ENCODE data around the gene UXT. TPM values are rescaled to one million over a fixed set of nuclear protein-coding genes. Genes with fewer than 3 reads are reported as not detected.

The UXT gene
- total RNA-seq, 2 experiments from 2014 or later, result 187 to 192 TPM

DNA sequence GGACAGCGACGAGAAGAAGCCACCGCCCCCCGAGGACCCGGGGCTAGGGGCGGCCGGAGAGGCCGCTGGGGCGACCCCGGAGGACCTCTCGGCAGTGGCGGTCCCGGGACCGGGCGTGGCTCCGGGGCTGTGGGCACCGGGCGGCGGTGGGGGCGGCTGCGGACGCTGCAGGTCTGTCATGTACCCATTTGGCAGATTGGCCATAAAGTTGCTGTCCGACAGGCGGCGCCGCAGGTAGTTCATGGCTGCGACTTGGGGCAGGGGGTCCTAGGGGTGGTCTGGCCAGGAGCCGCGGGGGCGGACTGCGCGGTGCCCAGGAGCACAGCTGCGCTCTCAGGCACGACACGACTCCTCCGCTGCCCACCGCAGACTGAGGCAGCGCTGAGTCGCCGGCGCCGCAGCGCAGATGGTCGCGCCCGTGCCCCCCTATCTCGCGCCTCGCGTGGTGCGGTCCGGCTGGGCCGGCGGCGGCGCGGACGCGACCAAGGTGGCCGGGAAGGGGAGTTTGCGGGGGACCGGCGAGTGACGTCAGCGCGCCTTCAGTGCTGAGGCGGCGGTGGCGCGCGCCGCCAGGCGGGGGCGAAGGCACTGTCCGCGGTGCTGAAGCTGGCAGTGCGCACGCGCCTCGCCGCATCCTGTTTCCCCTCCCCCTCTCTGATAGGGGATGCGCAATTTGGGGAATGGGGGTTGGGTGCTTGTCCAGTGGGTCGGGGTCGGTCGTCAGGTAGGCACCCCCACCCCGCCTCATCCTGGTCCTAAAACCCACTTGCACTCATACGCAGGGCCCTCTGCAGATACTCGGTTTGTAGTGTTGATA lies 39.3 kb downstream of the UXT start, which contains the start of gene SYN1:
Gene SYN1, minus strand, starts transcription at position 372 of the 817 bp plus-strand sequence. Its CDS starts 129 bp downstream, at position 243.
- ATAC-seq, result peak; percentile 84
- Mint-ChIP-seq H3K27ac (no peak within 1 kb of the TSS), H3K36me3 (ENCODE audit: low read depth) (no peaks in the 10 kb centered on the region), H3K4me1 (ENCODE audit: low read depth) (peaks cover 14% of the 10 kb centered on the region), H3K27me3 (peaks cover 7% of the 10 kb centered on the region), H3K4me3 (peak within 1 kb of the TSS; percentile 54), H3K9me3 (no peaks in the 10 kb centered on the region)
- ChIA-PET POLR2A (interaction anchor here (1.0 kb wide), 1 partner anchor 18 kb away, joined by 3 read pairs; no protein-coding TSS in a partner anchor), CTCF (no interaction called here)
- DNase-seq, result peak; percentile 82
- TF ChIP-seq, protein P1, sequence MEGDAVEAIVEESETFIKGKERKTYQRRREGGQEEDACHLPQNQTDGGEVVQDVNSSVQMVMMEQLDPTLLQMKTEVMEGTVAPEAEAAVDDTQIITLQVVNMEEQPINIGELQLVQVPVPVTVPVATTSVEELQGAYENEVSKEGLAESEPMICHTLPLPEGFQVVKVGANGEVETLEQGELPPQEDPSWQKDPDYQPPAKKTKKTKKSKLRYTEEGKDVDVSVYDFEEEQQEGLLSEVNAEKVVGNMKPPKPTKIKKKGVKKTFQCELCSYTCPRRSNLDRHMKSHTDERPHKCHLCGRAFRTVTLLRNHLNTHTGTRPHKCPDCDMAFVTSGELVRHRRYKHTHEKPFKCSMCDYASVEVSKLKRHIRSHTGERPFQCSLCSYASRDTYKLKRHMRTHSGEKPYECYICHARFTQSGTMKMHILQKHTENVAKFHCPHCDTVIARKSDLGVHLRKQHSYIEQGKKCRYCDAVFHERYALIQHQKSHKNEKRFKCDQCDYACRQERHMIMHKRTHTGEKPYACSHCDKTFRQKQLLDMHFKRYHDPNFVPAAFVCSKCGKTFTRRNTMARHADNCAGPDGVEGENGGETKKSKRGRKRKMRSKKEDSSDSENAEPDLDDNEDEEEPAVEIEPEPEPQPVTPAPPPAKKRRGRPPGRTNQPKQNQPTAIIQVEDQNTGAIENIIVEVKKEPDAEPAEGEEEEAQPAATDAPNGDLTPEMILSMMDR (IDR thresholded peaks at IDR 0.05), result no peak
- intact Hi-C loops (cut with micrococcal nuclease), result loop anchor here (10.0 kb wide), 1 partner anchor 55 kb away; the partner anchor contains the start of gene ARAF

DNA sequence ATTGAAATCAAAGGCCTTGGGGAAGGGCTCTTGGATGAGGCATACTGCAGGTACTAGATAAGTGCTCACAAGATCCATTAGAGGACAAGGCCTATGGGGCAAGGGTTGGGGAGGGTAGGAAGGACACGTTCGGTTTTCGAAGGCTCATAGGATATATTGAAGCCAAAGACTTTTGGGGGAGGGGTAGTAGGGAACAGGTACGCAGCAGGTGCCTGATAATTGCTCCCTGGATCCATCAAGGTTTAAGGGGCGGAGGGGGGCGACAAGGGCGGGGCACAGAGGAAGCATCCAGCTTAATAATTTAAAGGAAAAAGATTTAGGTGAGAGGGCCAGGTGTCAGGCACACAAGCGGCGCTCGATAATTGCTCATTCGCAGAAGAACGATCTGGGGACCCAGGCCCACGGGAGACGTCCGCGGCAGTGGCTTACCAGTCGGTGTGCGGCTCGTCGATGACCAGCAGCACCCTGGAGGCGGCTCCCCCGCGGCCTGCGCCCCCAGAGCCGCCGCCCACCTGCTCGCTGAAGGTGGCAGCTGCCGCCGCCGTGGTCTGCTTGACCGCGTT lies 40.0 kb downstream of the UXT start:
- intact Hi-C loops (cut with micrococcal nuclease), result no loop called here
- TF ChIP-seq, protein P1 (IDR thresholded peaks at IDR 0.05), result no peak
- ATAC-seq (no peak), DNase-seq (no peak)
- H3K4me3 Mint-ChIP-seq, result peak overlapping the region; percentile 53
- H3K27me3 Mint-ChIP-seq, result peaks cover 7% of the 10 kb centered on the region
- H3K27ac Mint-ChIP-seq, result no peak overlapping the region
- ChIA-PET CTCF (no interaction called here), POLR2A (no interaction called here)
- H3K4me1 Mint-ChIP-seq (ENCODE audit: low read depth), result peaks cover 11% of the 10 kb centered on the region
- H3K36me3 Mint-ChIP-seq (ENCODE audit: low read depth), result no peaks in the 10 kb centered on the region
- no peaks in the 10 kb centered on the region for H3K9me3 Mint-ChIP-seq

DNA sequence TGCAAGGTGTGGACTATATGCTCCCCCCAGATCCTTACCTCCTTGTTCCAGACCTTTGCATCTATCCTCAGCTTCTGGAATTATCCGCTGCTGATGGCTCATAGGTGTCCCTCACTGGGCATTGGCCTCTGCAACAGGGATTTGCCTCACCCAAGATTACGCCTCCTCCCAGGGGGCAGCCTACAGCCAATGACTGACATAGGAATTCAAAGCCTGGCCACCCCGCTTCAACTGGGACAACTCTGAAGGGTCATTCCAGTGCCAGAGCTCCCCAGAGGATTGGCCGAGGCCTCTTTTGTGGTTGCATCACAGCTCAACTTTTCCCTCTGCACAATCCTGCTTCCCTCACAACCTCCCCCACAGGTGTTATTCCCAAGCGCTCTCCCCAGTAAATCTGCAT lies 44.4 kb downstream of the UXT start:
- H3K4me3 Mint-ChIP-seq, result no peak overlapping the region
- H3K27me3 Mint-ChIP-seq, result peaks cover 7% of the 10 kb centered on the region
- DNase-seq (no peak), ATAC-seq (no peak)
- TF ChIP-seq, protein P1 (IDR thresholded peaks at IDR 0.05), result no peak
- H3K9me3 Mint-ChIP-seq, result no peaks in the 10 kb centered on the region
- no peaks in the 10 kb centered on the region for H3K4me1 Mint-ChIP-seq (ENCODE audit: low read depth)
- H3K36me3 Mint-ChIP-seq (ENCODE audit: low read depth), result no peaks in the 10 kb centered on the region
- no peak overlapping the region for H3K27ac Mint-ChIP-seq
- intact Hi-C loops (cut with micrococcal nuclease), result no loop called here
- ChIA-PET POLR2A (no interaction called here), CTCF (no interaction called here)

DNA sequence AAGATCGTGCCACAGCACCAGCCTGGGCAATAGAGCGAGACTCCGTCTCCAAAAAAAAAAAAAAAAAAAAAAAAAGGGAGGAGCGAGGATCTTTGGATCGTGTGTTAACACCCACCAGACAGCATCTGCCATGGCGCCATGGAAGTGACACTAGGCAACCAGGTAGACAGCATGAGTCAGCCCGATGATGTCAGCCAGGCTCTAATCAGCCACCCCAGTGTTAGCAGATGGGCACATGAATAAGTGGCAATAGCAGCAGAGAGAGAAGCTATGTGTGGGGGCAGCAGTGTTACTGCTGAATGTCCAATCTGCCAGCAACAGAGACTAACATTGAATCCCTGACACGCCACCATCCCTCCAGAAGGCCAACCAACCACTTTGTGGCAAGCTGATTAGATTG lies 45.9 kb downstream of the UXT start:
- TF ChIP-seq, protein P1 (IDR thresholded peaks at IDR 0.05), result no peak
- Mint-ChIP-seq H3K9me3 (no peaks in the 10 kb centered on the region), H3K4me3 (no peak overlapping the region), H3K27ac (no peak overlapping the region), H3K36me3 (ENCODE audit: low read depth) (no peaks in the 10 kb centered on the region), H3K4me1 (ENCODE audit: low read depth) (peaks cover 5% of the 10 kb centered on the region), H3K27me3 (no peaks in the 10 kb centered on the region)
- POLR2A ChIA-PET, result interaction anchor here (1.6 kb wide), 1 partner anchor 15 kb away, joined by 3 read pairs; no protein-coding TSS in a partner anchor
- DNase-seq, result peak; percentile 11
- intact Hi-C loops (cut with micrococcal nuclease), result no loop called here
- no peak for ATAC-seq
- CTCF ChIA-PET, result no interaction called here

DNA sequence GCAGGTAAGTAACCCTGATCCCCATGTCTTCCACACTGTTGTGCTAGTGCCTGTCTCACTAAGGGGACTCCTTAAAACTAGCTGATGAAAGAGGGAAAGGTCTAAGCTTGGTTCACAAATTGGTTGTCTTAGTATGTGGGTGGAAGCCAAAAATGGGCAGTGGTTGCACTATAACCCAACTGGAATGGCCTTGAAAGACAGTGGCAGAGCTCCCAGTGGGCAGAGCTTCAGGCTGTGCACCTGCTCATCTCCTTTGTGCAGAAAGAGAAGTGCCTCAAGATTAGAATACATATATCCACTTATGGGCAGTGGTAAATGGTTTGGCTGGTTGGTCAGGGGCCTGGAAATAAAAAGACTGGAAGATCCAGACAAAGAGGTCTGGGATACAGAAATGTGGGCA lies 46.6 kb downstream of the UXT start:
- TF ChIP-seq, protein P1 (IDR thresholded peaks at IDR 0.05), result no peak
- no peak overlapping the region for H3K27ac Mint-ChIP-seq
- DNase-seq (no peak), ATAC-seq (no peak)
- no peaks in the 10 kb centered on the region for H3K27me3 Mint-ChIP-seq
- no peaks in the 10 kb centered on the region for H3K9me3 Mint-ChIP-seq
- CTCF ChIA-PET, result no interaction called here
- no peaks in the 10 kb centered on the region for H3K36me3 Mint-ChIP-seq (ENCODE audit: low read depth)
- intact Hi-C loops (cut with micrococcal nuclease), result no loop called here
- POLR2A ChIA-PET, result interaction anchor here (1.6 kb wide), 1 partner anchor 14 kb away, joined by 3 read pairs; no protein-coding TSS in a partner anchor
- H3K4me1 Mint-ChIP-seq (ENCODE audit: low read depth), result peaks cover 5% of the 10 kb centered on the region
- H3K4me3 Mint-ChIP-seq, result no peak overlapping the region
